ENCODE measurements around the gene RGR.

DNA sequence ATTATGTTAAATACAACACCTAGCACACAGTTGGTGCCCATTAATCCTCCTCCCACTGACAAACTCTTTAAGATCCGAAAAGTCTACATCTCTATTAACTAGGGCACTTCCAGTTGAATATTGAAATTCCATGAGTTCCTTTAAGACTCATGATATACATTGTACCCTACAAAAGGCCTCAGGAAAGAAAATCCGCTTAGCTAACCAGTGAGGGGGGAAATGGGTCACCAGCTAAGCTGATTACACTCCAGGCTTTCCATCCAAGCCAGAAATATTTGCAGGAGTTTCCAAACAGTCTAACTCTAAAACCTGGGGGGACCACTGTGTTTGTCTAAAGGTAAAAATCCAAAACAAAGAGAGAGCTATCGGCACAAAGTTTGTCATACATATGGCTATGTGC, 18.2 kb upstream of the RGR start:
- TF ChIP-seq CEBPB (IDR thresholded peaks at IDR 0.05) (no peak), YY1 (IDR thresholded peaks at IDR 0.05; ENCODE audit: low read depth) (no peak), EP300 (IDR thresholded peaks at IDR 0.05; ENCODE audit: borderline replicate concordance) (no peak), FOXM1 (IDR thresholded peaks at IDR 0.05; ENCODE audit: borderline replicate concordance, low read depth) (no peak), RAD21 (IDR thresholded peaks at IDR 0.05; ENCODE audit: low read depth) (no peak), TCF12 (IDR thresholded peaks at IDR 0.05; ENCODE audit: low read depth) (no peak), TAF1 (IDR thresholded peaks at IDR 0.05; ENCODE audit: low read depth) (no peak), NFIC (IDR thresholded peaks at IDR 0.05) (no peak)
- TF ChIP-seq, protein P1, sequence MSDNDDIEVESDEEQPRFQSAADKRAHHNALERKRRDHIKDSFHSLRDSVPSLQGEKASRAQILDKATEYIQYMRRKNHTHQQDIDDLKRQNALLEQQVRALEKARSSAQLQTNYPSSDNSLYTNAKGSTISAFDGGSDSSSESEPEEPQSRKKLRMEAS (IDR thresholded peaks at IDR 0.05) = no peak
- TF ChIP-seq, protein P2, sequence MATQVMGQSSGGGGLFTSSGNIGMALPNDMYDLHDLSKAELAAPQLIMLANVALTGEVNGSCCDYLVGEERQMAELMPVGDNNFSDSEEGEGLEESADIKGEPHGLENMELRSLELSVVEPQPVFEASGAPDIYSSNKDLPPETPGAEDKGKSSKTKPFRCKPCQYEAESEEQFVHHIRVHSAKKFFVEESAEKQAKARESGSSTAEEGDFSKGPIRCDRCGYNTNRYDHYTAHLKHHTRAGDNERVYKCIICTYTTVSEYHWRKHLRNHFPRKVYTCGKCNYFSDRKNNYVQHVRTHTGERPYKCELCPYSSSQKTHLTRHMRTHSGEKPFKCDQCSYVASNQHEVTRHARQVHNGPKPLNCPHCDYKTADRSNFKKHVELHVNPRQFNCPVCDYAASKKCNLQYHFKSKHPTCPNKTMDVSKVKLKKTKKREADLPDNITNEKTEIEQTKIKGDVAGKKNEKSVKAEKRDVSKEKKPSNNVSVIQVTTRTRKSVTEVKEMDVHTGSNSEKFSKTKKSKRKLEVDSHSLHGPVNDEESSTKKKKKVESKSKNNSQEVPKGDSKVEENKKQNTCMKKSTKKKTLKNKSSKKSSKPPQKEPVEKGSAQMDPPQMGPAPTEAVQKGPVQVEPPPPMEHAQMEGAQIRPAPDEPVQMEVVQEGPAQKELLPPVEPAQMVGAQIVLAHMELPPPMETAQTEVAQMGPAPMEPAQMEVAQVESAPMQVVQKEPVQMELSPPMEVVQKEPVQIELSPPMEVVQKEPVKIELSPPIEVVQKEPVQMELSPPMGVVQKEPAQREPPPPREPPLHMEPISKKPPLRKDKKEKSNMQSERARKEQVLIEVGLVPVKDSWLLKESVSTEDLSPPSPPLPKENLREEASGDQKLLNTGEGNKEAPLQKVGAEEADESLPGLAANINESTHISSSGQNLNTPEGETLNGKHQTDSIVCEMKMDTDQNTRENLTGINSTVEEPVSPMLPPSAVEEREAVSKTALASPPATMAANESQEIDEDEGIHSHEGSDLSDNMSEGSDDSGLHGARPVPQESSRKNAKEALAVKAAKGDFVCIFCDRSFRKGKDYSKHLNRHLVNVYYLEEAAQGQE (IDR thresholded peaks at IDR 0.05; ENCODE audit: low read depth) = no peak
- TF ChIP-seq, protein P3, sequence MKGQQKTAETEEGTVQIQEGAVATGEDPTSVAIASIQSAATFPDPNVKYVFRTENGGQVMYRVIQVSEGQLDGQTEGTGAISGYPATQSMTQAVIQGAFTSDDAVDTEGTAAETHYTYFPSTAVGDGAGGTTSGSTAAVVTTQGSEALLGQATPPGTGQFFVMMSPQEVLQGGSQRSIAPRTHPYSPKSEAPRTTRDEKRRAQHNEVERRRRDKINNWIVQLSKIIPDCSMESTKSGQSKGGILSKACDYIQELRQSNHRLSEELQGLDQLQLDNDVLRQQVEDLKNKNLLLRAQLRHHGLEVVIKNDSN (IDR thresholded peaks at IDR 0.05) = no peak
